GM21576 (cell line): Measurements from ENCODE around the gene PRKCG.

Experiments used
- ATAC-seq: cut with Tn5 transposase; IDR thresholded peaks from one replicate; pipeline ENCODE4 v1.9.1; 2021; ENCODE audit warnings: mild to moderate bottlenecking, moderate library complexity; ENCODE audit not compliant: unreplicated experiment

The PRKCG gene

DNA sequence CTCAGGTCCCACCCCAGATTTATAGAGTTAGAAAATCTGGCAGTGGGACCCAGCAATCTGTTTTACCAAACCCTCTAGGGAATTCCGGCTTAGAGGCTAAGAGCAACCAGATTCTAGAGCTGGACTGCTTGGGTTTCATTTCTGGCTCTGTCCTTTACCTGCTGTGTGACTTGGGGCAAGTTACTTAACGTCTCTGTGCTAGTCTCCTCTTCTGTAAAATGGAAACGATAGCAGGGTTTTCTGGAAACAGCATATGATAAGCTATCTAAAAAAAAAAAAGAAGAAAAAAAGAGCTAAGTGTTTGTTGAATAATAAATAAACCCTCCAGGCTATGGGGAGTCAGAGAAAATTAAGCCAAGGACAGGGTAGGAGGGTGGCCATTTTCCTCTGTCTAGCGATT is 15.5 kb downstream of the PRKCG start:
- no peak for ATAC-seq

DNA sequence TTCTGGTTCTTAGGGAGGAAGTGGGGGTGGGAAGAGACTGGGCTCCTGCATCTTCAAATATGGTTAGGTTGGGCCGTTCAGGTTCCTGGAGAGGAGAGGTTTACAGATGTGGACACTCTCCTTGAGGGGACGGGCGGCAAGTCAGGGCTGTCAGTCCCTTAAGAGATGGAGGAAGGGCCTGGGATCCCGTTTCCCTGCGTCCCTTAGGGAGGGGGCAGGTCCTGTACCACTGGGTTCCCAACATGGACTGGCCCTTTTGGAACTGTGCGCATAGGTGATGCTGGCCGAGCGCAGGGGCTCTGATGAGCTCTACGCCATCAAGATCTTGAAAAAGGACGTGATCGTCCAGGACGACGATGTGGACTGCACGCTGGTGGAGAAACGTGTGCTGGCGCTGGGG is 16.2 kb downstream of the PRKCG start:
- no peak for ATAC-seq

DNA sequence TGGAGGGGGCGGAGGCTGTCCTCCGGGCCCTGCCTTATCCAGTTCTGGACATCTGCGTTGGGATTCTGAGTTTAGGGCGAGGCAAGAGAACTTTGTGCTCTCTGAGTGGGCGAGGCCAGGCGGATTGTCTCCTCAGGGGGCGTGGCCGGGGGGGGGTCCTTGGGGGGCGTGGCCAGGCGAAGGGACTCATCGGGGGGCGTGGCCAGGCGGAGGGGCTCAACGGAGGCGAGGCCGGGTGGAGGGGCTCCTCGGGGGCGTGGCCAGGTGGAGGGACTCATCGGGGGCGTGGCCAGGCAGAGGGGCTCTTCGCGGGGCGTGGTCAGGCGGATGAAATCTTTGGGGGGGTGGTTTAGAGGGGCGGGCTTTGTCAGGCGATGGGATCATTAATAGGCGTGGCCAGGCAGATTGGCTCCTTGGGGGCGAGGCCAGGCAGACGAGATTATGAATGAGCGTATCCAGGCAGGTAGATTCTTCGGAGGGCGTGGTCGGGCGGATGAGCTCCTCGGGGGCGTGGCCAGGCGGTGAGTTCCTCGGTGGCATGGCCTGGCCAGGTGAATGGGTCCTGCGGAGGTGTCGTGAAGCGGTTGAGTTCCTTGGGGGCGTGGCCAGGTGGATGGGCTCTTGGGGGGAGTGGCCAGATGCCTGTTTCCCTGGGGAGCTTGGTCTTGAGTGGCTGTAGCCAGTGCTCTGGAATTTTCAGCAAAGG is 16.8 kb downstream of the PRKCG start:
- no peak for ATAC-seq

DNA sequence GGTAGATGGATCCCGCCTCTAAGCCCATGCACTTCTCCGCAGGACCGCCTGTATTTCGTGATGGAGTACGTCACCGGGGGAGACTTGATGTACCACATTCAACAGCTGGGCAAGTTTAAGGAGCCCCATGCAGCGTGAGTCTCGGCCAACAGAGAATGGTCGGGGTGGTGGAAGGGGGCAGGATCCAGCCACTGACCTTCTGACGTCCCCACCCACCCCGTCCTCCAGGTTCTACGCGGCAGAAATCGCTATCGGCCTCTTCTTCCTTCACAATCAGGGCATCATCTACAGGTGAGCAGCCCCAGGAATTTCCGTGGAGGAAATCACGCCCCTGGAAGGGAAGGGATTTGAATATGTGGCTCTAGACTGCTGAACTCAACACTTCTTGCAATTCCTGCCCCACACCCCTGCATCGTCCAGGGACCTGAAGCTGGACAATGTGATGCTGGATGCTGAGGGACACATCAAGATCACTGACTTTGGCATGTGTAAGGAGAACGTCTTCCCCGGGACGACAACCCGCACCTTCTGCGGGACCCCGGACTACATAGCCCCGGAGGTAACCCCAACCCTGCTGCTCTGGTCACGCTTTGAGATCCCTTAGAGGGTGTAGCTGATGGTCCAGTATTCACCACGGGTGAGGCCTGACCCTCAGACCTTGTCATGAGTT is 18.3 kb downstream of the PRKCG start:
- ATAC-seq, result no peak

DNA sequence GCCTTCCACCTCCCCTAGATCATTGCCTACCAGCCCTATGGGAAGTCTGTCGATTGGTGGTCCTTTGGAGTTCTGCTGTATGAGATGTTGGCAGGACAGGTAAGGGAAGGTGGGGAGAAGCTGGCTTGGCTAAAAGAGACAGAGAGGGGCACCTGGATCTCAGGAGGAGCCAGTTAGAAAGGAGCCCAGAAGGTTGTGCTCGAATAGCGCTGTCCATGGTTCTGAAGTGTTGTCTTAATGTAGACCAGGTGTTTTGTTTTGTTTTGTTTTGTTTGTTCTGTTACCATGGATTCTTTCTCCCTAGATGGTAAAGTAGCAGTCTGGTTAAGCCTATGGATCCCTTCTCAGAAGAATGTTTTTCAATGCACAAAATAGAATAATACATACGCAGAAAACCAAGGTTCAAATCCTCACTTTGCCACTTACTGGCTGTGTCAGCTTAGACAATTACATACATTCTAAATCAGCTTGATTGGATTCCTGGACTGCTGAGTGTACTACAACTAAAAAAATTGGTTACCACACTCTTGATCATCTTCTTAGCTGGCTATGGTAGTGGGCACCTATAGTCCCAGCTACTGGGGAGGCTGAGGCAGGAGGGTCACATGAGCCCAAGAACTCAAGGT is 21.2 kb downstream of the PRKCG start:
- no peak for ATAC-seq

DNA sequence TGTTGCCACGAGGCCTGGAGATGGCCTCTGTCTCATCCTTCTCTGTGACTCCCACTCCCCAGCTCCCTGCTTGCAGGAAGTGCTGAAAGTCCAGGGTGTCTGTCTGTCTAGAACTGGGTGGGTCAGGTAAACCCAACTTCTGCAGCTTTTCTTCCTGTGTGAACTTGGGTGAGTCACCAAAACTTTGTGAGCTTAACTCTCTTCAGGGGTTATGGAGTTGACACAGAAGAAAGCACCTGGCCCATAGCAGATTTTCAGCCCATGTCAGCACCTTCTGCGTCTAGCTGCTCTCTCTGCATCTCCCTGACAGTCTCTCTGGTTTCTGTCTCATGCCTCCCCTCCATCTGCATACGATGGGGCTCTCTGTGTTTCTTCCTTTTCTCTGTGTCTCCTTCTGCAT is 22.9 kb downstream of the PRKCG start:
- ATAC-seq, result no peak

DNA sequence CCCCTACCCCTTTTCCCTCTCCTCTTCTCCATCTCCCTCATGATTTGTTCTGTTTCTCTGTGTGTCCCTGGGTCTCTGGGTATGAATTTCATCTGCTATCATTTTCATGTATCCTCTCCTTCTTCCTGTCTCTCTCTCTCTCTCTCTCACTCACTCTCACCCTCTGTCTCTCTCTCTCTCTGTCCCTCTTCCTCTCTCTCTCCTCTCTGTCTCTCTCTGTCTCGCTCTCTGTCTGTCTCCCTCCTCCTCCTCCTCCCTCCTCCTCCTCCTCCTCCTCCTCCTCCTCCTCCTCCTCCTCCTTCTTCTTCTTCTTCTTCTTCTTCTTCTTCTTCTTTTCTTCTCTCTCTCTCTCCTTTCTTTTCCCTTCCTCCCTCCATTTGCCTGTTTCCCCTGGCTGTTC is 23.8 kb downstream of the PRKCG start:
- ATAC-seq, result no peak

DNA sequence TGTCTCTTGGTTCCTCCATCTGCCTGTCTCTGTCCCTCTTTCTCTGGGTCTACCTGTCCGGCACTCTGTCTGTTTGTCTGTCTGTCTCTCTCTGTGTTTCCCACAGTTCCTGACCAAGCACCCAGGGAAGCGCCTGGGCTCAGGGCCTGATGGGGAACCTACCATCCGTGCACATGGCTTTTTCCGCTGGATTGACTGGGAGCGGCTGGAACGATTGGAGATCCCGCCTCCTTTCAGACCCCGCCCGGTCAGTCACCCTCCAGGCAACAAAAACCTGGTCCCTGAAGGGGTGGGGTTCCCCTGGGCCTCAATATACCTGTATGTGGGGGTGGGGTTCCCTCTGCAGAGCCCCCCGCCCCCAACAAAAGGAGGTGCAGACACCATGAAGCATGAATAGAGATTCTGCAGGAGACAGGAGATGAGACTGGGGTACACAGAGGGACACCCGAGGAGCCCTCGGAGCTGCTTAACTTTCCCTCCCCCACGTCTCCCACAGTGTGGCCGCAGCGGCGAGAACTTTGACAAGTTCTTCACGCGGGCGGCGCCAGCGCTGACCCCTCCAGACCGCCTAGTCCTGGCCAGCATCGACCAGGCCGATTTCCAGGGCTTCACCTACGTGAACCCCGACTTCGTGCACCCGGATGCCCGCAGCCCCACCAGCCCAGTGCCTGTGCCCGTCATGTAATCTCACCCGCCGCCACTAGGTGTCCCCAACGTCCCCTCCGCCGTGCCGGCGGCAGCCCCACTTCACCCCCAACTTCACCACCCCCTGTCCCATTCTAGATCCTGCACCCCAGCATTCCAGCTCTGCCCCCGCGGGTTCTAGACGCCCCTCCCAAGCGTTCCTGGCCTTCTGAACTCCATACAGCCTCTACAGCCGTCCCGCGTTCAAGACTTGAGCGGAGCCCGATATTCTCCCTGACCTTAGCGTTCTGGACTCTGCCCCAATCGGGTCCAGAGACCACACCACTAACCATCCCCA is 24.5 kb downstream of the PRKCG start:
- no peak for ATAC-seq

DNA sequence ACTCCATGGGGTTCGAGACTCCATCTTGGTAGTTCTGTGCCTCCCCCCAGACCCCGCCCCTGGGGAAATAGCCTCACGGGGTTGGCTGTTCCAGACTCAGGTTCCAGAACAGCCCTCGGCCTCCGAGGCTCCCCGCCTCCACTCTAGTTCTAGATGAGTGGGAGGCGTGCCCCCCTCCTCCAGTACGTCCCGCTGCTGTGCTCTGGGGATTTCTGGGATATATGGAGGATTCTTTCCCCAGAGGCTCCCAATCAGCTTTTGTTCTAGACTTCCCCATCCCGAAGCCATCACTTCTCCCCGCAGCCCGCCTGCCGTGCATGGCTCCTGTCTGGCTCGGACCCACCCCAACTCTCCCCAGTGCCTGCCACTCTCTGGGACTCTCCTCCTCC is 25.2 kb downstream of the PRKCG start:
- no peak for ATAC-seq

DNA sequence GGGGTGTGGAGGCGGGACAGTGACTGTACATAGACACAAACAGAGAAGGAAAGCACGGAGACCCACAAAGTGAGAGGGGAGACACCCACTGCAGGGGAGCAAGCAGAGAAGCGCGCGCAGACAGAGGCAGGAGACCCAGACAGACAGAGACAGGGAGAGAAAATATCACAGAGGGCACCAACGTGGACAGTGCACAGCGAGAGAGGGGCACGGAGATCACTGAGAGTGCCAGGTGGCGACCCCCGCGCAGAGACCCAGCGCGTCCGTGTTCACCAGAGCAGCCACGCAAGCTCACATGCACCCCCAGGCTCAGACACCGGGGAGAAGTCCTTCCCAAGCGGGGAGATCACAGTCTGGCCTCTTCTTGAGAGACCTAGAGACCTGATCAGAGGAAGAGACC is 25.7 kb downstream of the PRKCG start:
- no peak for ATAC-seq

DNA sequence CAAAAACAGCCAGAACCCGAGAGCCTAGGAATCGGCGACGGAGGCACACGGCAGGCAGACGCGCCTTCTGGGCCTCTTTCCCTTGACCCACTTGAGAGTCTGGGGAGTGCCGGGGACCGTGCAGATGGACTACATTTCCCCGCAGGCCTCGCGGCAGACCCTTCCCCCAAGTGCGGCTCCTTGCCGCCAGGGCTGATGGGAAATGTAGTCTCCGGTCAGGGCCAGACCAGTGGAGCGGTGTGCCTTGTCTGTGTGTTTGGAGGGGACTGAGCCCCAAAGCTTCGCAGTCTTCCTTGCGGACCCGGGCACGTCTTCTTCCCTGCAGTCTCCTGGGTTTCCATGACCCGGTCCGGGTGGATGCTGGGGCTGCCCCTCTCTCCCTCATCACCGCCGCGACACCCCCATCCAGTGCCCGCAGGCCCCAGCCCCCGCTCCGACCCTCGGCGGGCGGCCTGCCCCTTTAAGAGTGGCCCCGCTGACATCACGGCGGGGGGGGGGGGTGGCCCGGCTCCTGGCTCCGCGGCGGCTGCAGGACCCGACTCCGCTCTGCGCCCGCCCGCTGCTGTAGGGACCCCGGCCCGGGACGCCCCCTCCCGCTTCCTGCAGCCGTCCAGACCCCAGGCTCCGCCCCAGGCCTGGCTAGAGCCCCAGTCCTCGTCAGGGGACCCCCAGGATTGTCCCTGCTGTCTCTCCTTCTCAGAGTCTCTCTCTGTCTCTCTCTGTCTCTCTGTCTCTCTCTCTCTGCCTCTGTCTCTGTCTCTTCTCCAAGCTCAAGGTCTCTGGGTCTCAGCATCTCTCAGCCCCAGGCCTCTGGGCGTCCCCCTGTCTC is 26.3 kb downstream of the PRKCG start:
- no peak for ATAC-seq

DNA sequence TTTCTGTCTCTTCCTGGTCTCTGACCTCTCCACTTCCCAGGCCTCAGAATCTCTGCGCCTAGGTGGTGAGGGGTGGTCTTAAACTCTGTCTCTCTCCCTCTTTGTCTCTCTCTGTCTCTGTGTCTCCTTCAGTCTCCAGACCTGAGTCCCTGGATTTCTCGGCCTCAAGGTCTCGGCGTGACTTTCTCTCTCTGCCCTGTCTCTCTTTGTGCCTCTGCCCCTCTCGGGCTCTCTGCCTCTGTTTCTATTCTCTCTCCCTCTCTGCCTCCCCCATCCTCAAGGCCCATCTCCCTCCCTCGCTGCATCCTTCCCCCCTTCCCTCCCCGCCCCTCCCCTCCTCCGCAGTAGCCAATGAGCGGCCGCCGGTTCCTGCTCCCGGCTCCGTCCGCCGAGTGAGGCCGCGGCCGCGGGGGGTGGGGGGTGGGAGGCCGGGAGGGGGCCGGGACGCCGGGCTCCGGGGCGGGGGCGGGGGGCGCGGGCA is 27.0 kb downstream of the PRKCG start, which contains the start of gene CACNG7:
TSS of gene CACNG7 (plus strand) at position 344 of the 481 bp plus-strand sequence. CDS start 3,554 bp downstream, outside the sequence.
- ATAC-seq, result no peak

DNA sequence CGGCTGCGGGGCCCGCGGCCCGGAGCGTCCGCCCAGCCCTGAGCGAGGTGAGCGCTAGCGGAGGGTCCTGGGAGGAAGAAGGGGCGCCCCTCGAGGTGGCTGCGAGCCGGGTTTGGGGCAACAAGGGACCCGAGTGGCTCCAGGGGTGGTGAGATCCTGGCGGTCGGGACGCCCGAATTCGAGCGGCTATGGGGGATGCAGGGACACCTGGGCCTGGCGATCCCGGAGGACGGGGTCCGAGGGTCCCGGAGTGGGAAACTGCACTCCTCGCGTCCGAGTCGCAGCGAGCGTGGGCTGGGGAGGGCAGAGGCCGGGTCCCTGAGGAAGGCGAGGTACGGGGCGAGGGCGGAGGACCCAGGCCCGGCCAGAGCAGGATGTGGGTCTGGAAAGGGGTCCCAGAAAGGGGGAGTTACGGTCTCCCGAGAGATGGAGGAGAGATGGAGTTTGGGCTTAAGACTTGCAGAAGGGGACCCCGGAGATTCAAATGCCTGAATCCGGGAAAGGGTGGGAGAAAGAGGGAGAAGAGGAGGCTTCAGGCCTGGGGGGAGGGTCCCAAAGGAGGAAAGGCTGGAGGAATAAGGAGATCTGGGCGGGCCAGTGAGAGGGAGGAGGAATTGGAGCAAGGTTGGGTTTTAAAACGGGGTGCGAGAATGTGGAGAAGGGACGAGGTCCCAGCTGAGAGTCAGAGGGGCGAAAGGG is 27.6 kb downstream of the PRKCG start:
- no peak for ATAC-seq

DNA sequence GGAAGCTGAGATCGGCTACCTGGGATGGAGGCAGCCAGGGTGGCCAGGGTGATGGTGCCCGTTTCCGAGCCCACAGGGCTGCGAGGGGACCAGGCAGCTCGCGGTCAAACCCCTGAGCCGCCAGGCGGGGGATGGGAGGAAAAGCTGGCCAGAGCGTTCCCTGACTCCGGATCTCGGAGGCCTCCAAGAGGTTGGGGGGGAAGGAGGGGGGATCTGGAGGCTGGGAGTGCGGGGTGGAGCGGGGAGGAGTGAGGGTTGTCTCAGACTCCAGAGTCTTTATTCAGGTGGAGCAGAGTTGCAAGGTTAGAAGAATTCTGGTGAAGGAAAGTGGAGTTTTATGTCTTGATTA is 28.1 kb downstream of the PRKCG start:
- no peak for ATAC-seq

DNA sequence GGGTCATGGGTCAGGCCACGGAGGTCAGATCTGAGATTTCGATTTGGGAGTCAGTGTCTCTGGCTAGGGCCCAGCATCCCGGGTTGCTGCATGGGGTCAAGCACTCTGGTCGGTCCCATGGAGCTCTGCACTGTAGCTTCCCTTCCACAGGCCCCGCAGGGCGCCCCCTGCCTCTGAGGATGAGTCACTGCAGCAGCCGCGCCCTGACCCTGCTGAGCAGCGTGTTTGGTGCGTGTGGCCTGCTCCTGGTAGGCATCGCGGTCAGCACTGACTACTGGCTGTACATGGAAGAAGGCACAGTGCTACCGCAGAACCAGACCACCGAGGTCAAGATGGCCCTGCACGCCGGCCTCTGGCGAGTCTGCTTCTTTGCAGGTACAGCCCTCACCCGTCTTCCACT is 30.7 kb downstream of the PRKCG start:
- no peak for ATAC-seq

DNA sequence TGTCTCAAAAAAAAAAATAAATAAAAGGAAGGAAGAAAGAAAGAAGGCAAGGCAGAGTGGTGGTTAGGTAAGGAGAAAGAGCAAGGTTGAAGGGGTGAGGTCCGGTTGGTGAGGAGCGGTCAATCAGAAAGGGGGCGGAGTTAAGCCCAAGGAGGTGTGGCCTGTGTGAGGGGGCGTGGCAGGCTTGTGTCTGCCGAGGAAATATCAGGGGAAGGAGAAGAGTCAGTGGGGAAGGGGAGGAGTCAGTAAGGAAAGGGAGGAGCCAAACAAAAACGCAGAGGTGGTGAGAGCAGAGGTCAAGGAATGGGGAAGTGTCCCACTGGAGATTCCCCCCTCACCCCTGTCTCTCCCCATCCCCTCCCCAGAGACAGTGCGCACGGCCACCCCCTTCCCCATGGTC is 33.0 kb downstream of the PRKCG start:
- ATAC-seq, result no peak

DNA sequence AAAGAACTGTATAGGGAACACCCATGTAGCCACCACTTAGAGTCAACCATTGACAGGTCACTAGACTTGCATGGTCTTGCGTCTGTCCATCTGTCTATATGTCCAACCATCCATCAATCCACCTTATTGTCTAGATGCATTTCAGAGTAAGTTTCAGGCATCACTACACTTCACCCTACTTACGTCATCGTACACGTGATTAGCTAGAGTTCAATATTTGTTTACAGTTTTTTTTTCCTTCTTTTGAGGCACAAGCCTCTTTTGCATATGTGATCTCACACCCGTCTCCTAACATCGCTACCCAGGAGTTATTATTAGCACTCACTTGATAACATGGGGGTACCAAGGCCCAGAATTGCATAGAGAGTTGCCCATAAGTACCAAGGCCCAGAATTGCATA is 34.0 kb downstream of the PRKCG start:
- ATAC-seq, result no peak

DNA sequence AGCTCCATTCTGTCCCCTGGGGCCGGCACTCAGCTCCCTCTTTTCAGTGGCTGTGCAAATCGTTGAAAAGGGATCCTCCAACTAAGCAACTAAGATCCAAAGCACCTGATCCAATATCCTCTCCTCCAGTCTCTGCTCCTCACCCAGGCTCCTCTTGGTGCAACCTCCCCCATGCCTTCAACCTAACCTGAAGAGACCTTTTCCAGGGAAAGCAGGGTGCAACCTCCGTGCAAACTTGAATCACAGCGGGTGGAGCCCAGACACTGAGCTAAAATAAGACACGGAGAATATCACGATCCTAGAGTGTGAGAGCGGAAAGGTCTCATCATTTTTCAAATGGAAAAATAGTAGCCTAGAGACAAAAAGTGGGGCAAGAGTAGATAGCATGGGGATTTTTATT is 35.4 kb downstream of the PRKCG start:
- no peak for ATAC-seq

DNA sequence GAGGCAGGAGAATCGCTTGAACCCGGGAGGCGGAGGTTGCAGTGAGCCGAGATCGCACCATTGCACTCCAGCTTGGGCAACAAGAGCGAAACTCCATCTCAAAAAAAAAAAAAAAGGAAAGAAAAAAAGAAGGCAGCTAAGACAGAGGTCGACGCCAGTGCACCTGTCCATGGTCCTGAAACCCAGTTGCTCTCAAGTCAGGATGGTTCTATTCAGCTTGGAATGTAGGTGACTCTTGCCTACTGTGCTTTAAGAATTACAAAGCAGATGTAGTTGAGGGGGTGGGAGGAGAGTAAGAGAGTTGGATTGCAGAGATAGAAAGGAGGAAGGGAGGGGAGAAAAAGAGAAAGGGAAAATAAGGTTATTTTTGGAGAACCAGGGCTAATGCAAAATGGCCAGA is 45.7 kb downstream of the PRKCG start:
- no peak for ATAC-seq

DNA sequence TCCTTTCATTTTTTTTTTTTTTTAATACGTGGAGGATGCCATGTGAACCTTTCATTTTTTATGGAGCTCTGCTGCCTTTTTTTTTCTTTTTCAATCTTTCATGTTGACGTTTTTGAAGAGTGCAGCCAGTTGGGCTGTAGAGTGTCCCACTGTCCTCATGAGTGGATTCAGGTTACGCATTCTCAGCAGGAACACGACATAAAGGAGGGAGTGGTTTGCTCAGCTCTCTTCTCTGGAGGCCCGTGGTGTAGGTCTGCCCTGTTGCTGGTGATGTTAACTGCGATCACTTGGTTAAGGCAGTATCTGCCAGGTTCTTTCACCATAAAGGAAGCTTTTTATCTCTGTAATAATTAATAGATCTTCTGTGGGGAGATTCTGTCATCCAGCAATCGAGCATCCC is 54.0 kb downstream of the PRKCG start:
- ATAC-seq, result no peak
